GM13976 (cell line): ENCODE data around the gene UBE3D.

Experiments
- DNase-seq: peaks from one replicate; pipeline ENCODE4 v3.0.0; 2012; ENCODE audit warnings: low spot score
- in situ Hi-C: fragments of 300-500 bp; cut with MboI; formaldehyde crosslinking; loops from one replicate; pipeline ENCODE4 v1.12.0; 2022; ENCODE audit warnings: low sequenced_read_pairs, mixed read lengths, inconsistent platforms; ENCODE audit not compliant: unreplicated experiment
- TF ChIP-seq, protein P1 (sequence below): IDR thresholded peaks from 2 replicates; pipeline ENCODE4 v1.5.1; 2012; ENCODE audit warnings: borderline replicate concordance, mild to moderate bottlenecking; ENCODE audit not compliant: insufficient read depth; ENCODE audit errors: extremely low read depth, missing control alignments, control extremely low read depth

The UBE3D gene

GRCh38 chr6:83071707-83072106 lies 6.1 kb upstream of the UBE3D start:
- no peak for DNase-seq
- in situ Hi-C loops: no loop called here
- TF ChIP-seq, protein P1, sequence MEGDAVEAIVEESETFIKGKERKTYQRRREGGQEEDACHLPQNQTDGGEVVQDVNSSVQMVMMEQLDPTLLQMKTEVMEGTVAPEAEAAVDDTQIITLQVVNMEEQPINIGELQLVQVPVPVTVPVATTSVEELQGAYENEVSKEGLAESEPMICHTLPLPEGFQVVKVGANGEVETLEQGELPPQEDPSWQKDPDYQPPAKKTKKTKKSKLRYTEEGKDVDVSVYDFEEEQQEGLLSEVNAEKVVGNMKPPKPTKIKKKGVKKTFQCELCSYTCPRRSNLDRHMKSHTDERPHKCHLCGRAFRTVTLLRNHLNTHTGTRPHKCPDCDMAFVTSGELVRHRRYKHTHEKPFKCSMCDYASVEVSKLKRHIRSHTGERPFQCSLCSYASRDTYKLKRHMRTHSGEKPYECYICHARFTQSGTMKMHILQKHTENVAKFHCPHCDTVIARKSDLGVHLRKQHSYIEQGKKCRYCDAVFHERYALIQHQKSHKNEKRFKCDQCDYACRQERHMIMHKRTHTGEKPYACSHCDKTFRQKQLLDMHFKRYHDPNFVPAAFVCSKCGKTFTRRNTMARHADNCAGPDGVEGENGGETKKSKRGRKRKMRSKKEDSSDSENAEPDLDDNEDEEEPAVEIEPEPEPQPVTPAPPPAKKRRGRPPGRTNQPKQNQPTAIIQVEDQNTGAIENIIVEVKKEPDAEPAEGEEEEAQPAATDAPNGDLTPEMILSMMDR: no peak

GRCh38 chr6:83071023-83071422 lies 5.4 kb upstream of the UBE3D start:
- DNase-seq: no peak
- in situ Hi-C loops: no loop called here
- TF ChIP-seq, protein P1: no peak

GRCh38 chr6:83069633-83070032 lies 4.0 kb upstream of the UBE3D start:
- DNase-seq: no peak
- in situ Hi-C loops: loop anchor here (5.0 kb wide), 1 partner anchor 438 kb away; no protein-coding TSS in a partner anchor
- TF ChIP-seq, protein P1: no peak

DNA sequence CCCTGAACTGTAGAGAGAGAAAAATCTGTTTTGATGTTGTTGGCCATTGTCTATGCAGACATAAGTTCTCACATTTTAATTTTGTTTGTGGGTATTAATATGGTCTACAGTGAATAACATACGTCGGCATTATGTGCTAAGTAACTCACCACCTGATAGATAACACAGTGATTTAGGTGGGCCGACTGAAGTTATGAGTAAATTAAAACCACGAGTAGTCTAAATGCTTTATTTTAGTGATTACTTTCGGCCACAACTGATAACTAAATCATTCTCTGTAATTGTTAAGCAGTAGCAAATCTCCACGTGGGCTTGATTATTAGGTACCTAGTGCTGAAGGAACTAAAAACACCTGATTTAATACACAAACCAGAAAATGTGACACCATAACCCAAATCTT lies 3.0 kb upstream of the UBE3D start:
- in situ Hi-C loops: loop anchor here (5.0 kb wide), 1 partner anchor 439 kb away; no protein-coding TSS in a partner anchor
- TF ChIP-seq, protein P1: no peak
- DNase-seq: no peak

DNA sequence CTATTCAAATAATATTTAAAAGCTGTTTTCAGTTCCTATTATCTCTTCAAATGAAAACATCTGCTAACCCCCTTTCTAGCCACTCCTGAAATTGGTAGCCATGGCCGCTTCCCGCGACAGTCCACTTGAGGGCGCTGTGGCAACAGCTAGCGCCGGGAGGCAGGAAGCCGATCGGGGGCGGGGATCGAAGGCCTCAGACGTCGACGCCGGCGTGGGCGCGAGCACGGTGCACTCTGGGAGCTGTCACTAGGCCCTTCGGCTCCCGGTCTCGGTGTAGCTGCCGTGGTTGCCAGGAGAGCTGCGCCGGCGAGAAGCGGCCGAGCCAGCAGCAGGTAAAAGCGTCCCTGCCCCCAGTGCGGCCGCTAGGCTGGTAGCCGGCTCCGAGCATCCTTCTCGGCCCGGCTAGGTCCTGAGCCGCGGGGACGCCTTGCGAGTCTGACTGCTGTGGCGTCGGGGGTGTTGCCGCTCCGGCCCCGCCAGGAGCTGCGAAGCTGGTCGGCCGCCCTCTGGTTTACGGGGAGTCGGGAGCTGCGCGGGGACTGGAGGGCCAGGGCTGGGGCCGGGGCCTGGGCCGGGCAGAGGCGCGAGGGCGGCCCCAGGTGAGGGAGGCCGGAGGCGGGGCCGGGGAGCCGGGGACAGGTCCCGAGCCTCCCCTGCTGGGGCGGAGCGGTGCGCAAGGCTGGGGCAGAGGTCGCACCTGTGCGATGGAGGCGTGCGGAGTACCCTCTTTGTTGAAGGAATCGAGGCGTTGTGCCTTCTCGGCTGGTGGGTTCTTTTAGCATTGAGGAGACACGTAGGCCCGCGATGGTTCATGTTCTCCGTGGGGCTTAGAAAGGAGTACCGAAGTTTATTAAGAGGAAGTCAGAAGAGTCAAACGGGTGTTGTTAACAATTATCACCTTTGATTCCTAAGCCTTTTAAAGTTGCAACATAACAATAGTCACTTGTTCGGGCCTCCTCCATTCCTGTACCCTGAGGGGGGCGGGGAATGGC lies 2.1 kb upstream of the UBE3D start, which contains the start of gene DOP1A:
DOP1A (plus strand) TSS at position 224 of the 992 bp plus-strand sequence. CDS start 29,307 bp downstream, outside the sequence.
- TF ChIP-seq, protein P1: peak; percentile 96
- DNase-seq: peak; percentile 94
- in situ Hi-C loops: loop anchor here (5.0 kb wide), 1 partner anchor 440 kb away; no protein-coding TSS in a partner anchor

DNA sequence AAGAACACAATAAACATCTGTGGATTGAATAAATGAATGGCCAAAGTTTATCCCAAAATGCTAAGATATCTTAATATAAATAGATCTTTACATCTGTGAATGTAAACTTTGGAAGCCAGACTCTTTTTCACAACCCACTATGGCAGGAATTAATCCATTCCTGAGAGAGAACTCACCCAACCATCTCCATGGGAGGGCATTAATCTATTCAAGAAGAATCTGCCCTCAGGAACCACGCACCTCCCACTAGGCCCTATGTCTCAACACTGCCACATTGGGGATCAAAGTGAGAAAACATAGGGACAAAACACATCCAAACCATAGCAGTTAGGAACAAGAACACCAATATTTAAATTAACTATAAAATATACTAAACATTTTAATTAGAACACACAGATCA lies 3.4 kb downstream of the UBE3D start:
- TF ChIP-seq, protein P1: no peak
- in situ Hi-C loops: no loop called here
- DNase-seq: no peak
